GM23338 (cell line): Measurements from ENCODE around the gene TMEM185B. TPM values are rescaled to one million over a fixed set of nuclear protein-coding genes. Genes with fewer than 3 reads are reported as not detected.

Source experiments
- ATAC-seq: fragments of 200-7000 bp; cut with Tn5 transposase; 3 replicates; pipeline ENCODE4 v1.9.1; 2020
- DNase-seq: peaks from one replicate; pipeline ENCODE4 v3.0.0-alpha.2; 2015; ENCODE audit warnings: low spot score
- H2AFZ ChIP-seq: fragments of 200-600 bp; sonication (generic); 2 replicates; pipeline ENCODE4 v1.8.0; 2016; ENCODE audit warnings: antibody characterized with exemption, mild to moderate bottlenecking, moderate library complexity
- H3F3A ChIP-seq: fragments of 200-600 bp; sonication (generic); replicated peaks from 2 replicates; pipeline ENCODE4 v1.8.0; 2017; ENCODE audit warnings: antibody characterized with exemption, mixed run types, low read depth
- H3K27ac ChIP-seq: fragments of 200-600 bp; sonication (generic); 2 replicates; pipeline ENCODE4 v1.6.1; 2016; ENCODE audit warnings: low read depth
- H3K27me3 ChIP-seq: fragments of 200-600 bp; sonication (generic); 2 replicates; pipeline ENCODE4 v1.8.0; 2016; ENCODE audit warnings: mild to moderate bottlenecking, mixed run types, moderate library complexity; ENCODE audit not compliant: insufficient read depth
- H3K36me3 ChIP-seq: fragments of 200-600 bp; sonication (generic); 2 replicates; pipeline ENCODE4 v1.8.0; 2016; ENCODE audit warnings: mild to moderate bottlenecking; ENCODE audit not compliant: insufficient read depth
- H3K4me1 ChIP-seq: fragments of 200-600 bp; sonication (generic); 2 replicates; pipeline ENCODE4 v1.8.0; 2016; ENCODE audit warnings: mild to moderate bottlenecking, moderate library complexity; ENCODE audit not compliant: insufficient read depth
- H3K4me2 ChIP-seq: fragments of 200-600 bp; sonication (generic); 2 replicates; pipeline ENCODE4 v1.7.1; 2017; ENCODE audit warnings: mixed run types
- H3K4me3 ChIP-seq: fragments of 200-600 bp; sonication (generic); 2 replicates; pipeline ENCODE4 v1.6.1; 2016; ENCODE audit warnings: mixed run types
- H3K79me2 ChIP-seq: fragments of 200-600 bp; sonication (generic); replicated peaks from 2 replicates; pipeline ENCODE4 v1.8.0; 2017; ENCODE audit warnings: mild to moderate bottlenecking; ENCODE audit not compliant: insufficient read depth
- H3K9me2 ChIP-seq: fragments of 200-600 bp; sonication (generic); 2 replicates; pipeline ENCODE4 v1.8.0; 2017; ENCODE audit not compliant: insufficient read depth
- H4K20me1 ChIP-seq: fragments of 200-600 bp; sonication (generic); replicated peaks from 2 replicates; pipeline ENCODE4 v1.8.0; 2017; ENCODE audit warnings: mild to moderate bottlenecking; ENCODE audit not compliant: insufficient read depth
- H3K27ac Mint-ChIP-seq: 2 replicates; pipeline ENCODE4 v1.8.0; 2020; ENCODE audit warnings: inconsistent platforms, mild to moderate bottlenecking, moderate library complexity, mixed read lengths
- H3K27me3 Mint-ChIP-seq: 3 replicates; pipeline ENCODE4 v1.8.0; 2022; ENCODE audit warnings: low read depth, mild to moderate bottlenecking, moderate library complexity, mixed read lengths, inconsistent platforms; ENCODE audit not compliant: insufficient read depth, poor library complexity
- H3K36me3 Mint-ChIP-seq: 3 replicates; pipeline ENCODE4 v1.8.0; 2021; ENCODE audit warnings: low read depth, mild to moderate bottlenecking, inconsistent platforms, moderate library complexity, mixed read lengths
- H3K4me1 Mint-ChIP-seq: 3 replicates; pipeline ENCODE4 v1.8.0; 2020; ENCODE audit warnings: mild to moderate bottlenecking, inconsistent platforms, mixed read lengths
- H3K4me3 Mint-ChIP-seq: 3 replicates; pipeline ENCODE4 v1.8.0; 2021; ENCODE audit warnings: moderate library complexity, mild to moderate bottlenecking, inconsistent platforms, mixed read lengths
- H3K9me3 Mint-ChIP-seq: 3 replicates; pipeline ENCODE4 v1.8.0; 2020; ENCODE audit warnings: moderate library complexity, mild to moderate bottlenecking, inconsistent platforms, mixed read lengths
- CREB1 ChIP-seq: fragments of 250-450 bp; sonication (Bioruptor Pico); IDR thresholded peaks from 2 replicates; pipeline ENCODE4 v1.5.0; 2020; ENCODE audit warnings: low read depth, mild to moderate bottlenecking, moderate library complexity
- EZH2 ChIP-seq: fragments of 200-600 bp; sonication (generic); IDR thresholded peaks from one replicate; pipeline ENCODE4 v1.8.0; 2017; ENCODE audit warnings: antibody characterized with exemption, mild to moderate bottlenecking, low read depth; ENCODE audit not compliant: unreplicated experiment
- EZH2phosphoT487 ChIP-seq: fragments of 200-600 bp; sonication (generic); IDR thresholded peaks from one replicate; pipeline ENCODE4 v1.8.1; 2018; ENCODE audit warnings: antibody characterized with exemption; ENCODE audit not compliant: unreplicated experiment
- JUNB ChIP-seq: IDR thresholded peaks from one replicate; pipeline ENCODE4 v1.6.1; 2016; ENCODE audit warnings: antibody characterized with exemption; ENCODE audit not compliant: unreplicated experiment
- NANOG ChIP-seq: IDR thresholded peaks from 2 replicates; pipeline ENCODE4 v1.6.1; 2016; ENCODE audit warnings: antibody characterized with exemption, borderline replicate concordance
- POLR2AphosphoS5 ChIP-seq: IDR thresholded peaks from 2 replicates; pipeline ENCODE4 v1.6.1; 2016; ENCODE audit warnings: antibody characterized with exemption, low read depth
- STAT1 ChIP-seq: IDR thresholded peaks from one replicate; pipeline ENCODE4 v1.6.1; 2016; ENCODE audit warnings: antibody characterized with exemption; ENCODE audit not compliant: unreplicated experiment
- ZNF114 ChIP-seq: fragments of 250-450 bp; sonication (Bioruptor Pico); IDR thresholded peaks from 2 replicates; pipeline ENCODE4 v1.5.0; 2020; ENCODE audit warnings: mild to moderate bottlenecking, moderate library complexity
- ZNF331 ChIP-seq: fragments of 250-450 bp; sonication (Bioruptor Pico); IDR thresholded peaks from 2 replicates; pipeline ENCODE4 v1.5.0; 2020; ENCODE audit warnings: low read depth, mild to moderate bottlenecking, moderate library complexity
- polyA plus RNA-seq: library from polyadenylated mRNA; unstranded; fragments of >200 nt; fragmentation: Nextera tagmentation; extraction: Ambion mirVana; gene quantifications from 2 replicates; pipeline ENCODE4 v1.2.1, GENCODE V29; 2016
- total RNA-seq: library from RNA; depleted of rRNA; stranded (reverse); fragments of >200 nt; shearing (Covaris generic); gene quantifications from 2 replicates; pipeline ENCODE4 v1.2.3, GENCODE V29; 2014
- TF ChIP-seq, protein P1 (sequence below): fragments of 250-450 bp; sonication (Bioruptor Pico); IDR thresholded peaks from 2 replicates; pipeline ENCODE4 v1.5.0; 2020; ENCODE audit warnings: mild to moderate bottlenecking, moderate library complexity
- TF ChIP-seq, protein P2 (sequence below): IDR thresholded peaks from one replicate; pipeline ENCODE4 v1.6.1; 2018; ENCODE audit warnings: antibody characterized with exemption; ENCODE audit not compliant: unreplicated experiment
- TF ChIP-seq, protein P3 (sequence below): IDR thresholded peaks from 2 replicates; pipeline ENCODE4 v1.6.1; 2016; ENCODE audit warnings: antibody characterized with exemption
- TF ChIP-seq, protein P4 (sequence below), 2 experiments: fragments of 200-600 bp in 1 of 2; sonication (generic) in 1 of 2; conservative IDR thresholded peaks; 2 replicates each; pipeline versions ENCODE4 v1.5.1 to v1.6.1; 2016 to 2017; ENCODE audit warnings: antibody characterized with exemption in 2 of 2, low read depth in 2 of 2, mild to moderate bottlenecking in 2 of 2, moderate library complexity in 1 of 2

The TMEM185B gene
- total and polyA plus RNA-seq, 2 experiments from 2014 or later = 3.9 to 24.4 TPM

DNA sequence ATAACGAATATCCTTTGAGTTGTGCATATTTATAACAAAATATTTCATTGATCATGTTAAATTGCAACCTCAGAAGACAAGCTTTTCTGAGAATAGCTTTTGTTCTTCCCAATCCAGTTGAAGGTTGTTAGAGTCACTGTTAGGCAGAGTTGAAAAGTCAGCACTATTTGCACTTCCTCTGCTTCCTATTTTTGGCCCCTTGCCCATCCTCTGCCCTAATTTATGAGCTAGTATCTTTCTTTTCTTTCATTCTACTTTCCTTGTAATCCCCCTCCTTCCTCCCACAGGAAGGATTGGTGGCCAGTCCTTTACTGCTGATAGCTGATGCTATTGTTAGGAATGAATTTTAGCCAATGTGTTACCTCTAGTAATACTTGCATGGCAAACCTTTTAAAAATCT lies 34.3 kb upstream of the TMEM185B start:
- Mint-ChIP-seq H3K27ac (no peak overlapping the region), H3K36me3 (peaks cover 11% of the 10 kb centered on the region), H3K27me3 (peaks cover 20% of the 10 kb centered on the region), H3K4me1 (peaks cover 18% of the 10 kb centered on the region; the same call in 2 of the 3 replicates), H3K9me3 (peaks cover 7% of the 10 kb centered on the region; the same call in 2 of the 3 replicates), H3K4me3 (no peak overlapping the region)
- Histone ChIP-seq H3K4me3 (no peak overlapping the region), H2AFZ (no peak overlapping the region), H3K9me2 (peaks cover 6% of the 10 kb centered on the region; the same call in 1 of the 2 replicates), H3F3A (peaks cover 13% of the 10 kb centered on the region; the same call in 1 of the 2 replicates), H3K4me2 (no peak overlapping the region), H4K20me1 (peaks cover 4% of the 10 kb centered on the region), H3K79me2 (peaks cover 12% of the 10 kb centered on the region; the same call in 1 of the 2 replicates), H3K36me3 (no peaks in the 10 kb centered on the region), H3K4me1 (peaks cover 8% of the 10 kb centered on the region), H3K27me3 (peaks cover 23% of the 10 kb centered on the region), H3K27ac (no peak overlapping the region)
- TF ChIP-seq, protein P1, sequence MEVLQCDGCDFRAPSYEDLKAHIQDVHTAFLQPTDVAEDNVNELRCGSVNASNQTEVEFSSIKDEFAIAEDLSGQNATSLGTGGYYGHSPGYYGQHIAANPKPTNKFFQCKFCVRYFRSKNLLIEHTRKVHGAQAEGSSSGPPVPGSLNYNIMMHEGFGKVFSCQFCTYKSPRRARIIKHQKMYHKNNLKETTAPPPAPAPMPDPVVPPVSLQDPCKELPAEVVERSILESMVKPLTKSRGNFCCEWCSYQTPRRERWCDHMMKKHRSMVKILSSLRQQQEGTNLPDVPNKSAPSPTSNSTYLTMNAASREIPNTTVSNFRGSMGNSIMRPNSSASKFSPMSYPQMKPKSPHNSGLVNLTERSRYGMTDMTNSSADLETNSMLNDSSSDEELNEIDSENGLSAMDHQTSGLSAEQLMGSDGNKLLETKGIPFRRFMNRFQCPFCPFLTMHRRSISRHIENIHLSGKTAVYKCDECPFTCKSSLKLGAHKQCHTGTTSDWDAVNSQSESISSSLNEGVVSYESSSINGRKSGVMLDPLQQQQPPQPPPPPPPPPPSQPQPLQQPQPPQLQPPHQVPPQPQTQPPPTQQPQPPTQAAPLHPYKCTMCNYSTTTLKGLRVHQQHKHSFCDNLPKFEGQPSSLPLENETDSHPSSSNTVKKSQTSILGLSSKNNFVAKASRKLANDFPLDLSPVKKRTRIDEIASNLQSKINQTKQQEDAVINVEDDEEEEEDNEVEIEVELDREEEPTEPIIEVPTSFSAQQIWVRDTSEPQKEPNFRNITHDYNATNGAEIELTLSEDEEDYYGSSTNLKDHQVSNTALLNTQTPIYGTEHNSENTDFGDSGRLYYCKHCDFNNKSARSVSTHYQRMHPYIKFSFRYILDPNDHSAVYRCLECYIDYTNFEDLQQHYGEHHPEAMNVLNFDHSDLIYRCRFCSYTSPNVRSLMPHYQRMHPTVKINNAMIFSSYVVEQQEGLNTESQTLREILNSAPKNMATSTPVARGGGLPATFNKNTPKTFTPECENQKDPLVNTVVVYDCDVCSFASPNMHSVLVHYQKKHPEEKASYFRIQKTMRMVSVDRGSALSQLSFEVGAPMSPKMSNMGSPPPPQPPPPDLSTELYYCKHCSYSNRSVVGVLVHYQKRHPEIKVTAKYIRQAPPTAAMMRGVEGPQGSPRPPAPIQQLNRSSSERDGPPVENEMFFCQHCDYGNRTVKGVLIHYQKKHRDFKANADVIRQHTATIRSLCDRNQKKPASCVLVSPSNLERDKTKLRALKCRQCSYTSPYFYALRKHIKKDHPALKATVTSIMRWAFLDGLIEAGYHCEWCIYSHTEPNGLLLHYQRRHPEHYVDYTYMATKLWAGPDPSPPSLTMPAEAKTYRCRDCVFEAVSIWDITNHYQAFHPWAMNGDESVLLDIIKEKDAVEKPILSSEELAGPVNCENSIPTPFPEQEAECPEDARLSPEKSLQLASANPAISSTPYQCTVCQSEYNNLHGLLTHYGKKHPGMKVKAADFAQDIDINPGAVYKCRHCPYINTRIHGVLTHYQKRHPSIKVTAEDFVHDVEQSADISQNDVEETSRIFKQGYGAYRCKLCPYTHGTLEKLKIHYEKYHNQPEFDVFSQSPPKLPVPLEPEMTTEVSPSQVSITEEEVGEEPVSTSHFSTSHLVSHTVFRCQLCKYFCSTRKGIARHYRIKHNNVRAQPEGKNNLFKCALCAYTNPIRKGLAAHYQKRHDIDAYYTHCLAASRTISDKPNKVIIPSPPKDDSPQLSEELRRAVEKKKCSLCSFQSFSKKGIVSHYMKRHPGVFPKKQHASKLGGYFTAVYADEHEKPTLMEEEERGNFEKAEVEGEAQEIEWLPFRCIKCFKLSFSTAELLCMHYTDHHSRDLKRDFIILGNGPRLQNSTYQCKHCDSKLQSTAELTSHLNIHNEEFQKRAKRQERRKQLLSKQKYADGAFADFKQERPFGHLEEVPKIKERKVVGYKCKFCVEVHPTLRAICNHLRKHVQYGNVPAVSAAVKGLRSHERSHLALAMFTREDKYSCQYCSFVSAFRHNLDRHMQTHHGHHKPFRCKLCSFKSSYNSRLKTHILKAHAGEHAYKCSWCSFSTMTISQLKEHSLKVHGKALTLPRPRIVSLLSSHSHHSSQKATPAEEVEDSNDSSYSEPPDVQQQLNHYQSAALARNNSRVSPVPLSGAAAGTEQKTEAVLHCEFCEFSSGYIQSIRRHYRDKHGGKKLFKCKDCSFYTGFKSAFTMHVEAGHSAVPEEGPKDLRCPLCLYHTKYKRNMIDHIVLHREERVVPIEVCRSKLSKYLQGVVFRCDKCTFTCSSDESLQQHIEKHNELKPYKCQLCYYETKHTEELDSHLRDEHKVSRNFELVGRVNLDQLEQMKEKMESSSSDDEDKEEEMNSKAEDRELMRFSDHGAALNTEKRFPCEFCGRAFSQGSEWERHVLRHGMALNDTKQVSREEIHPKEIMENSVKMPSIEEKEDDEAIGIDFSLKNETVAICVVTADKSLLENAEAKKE (CRISPR knock-in tag) = no peak
- no peak for TF ChIP-seq POLR2AphosphoS5
- TF ChIP-seq, protein P2, sequence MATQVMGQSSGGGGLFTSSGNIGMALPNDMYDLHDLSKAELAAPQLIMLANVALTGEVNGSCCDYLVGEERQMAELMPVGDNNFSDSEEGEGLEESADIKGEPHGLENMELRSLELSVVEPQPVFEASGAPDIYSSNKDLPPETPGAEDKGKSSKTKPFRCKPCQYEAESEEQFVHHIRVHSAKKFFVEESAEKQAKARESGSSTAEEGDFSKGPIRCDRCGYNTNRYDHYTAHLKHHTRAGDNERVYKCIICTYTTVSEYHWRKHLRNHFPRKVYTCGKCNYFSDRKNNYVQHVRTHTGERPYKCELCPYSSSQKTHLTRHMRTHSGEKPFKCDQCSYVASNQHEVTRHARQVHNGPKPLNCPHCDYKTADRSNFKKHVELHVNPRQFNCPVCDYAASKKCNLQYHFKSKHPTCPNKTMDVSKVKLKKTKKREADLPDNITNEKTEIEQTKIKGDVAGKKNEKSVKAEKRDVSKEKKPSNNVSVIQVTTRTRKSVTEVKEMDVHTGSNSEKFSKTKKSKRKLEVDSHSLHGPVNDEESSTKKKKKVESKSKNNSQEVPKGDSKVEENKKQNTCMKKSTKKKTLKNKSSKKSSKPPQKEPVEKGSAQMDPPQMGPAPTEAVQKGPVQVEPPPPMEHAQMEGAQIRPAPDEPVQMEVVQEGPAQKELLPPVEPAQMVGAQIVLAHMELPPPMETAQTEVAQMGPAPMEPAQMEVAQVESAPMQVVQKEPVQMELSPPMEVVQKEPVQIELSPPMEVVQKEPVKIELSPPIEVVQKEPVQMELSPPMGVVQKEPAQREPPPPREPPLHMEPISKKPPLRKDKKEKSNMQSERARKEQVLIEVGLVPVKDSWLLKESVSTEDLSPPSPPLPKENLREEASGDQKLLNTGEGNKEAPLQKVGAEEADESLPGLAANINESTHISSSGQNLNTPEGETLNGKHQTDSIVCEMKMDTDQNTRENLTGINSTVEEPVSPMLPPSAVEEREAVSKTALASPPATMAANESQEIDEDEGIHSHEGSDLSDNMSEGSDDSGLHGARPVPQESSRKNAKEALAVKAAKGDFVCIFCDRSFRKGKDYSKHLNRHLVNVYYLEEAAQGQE = no peak
- TF ChIP-seq, protein P3, sequence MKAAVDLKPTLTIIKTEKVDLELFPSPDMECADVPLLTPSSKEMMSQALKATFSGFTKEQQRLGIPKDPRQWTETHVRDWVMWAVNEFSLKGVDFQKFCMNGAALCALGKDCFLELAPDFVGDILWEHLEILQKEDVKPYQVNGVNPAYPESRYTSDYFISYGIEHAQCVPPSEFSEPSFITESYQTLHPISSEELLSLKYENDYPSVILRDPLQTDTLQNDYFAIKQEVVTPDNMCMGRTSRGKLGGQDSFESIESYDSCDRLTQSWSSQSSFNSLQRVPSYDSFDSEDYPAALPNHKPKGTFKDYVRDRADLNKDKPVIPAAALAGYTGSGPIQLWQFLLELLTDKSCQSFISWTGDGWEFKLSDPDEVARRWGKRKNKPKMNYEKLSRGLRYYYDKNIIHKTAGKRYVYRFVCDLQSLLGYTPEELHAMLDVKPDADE = no peak
- no peak for TF ChIP-seq ZNF331 (CRISPR knock-in tag)
- no peak for TF ChIP-seq EZH2
- TF ChIP-seq, protein P4, sequence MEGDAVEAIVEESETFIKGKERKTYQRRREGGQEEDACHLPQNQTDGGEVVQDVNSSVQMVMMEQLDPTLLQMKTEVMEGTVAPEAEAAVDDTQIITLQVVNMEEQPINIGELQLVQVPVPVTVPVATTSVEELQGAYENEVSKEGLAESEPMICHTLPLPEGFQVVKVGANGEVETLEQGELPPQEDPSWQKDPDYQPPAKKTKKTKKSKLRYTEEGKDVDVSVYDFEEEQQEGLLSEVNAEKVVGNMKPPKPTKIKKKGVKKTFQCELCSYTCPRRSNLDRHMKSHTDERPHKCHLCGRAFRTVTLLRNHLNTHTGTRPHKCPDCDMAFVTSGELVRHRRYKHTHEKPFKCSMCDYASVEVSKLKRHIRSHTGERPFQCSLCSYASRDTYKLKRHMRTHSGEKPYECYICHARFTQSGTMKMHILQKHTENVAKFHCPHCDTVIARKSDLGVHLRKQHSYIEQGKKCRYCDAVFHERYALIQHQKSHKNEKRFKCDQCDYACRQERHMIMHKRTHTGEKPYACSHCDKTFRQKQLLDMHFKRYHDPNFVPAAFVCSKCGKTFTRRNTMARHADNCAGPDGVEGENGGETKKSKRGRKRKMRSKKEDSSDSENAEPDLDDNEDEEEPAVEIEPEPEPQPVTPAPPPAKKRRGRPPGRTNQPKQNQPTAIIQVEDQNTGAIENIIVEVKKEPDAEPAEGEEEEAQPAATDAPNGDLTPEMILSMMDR (conservative IDR thresholded peaks at IDR 0.05; ENCODE audit: low read depth in 2 of 2) = no peak
- TF ChIP-seq STAT1 = no peak
- TF ChIP-seq CREB1 (CRISPR knock-in tag) = no peak
- no peak for TF ChIP-seq EZH2phosphoT487
- no peak for TF ChIP-seq NANOG
- no peak for TF ChIP-seq JUNB
- no peak for TF ChIP-seq ZNF114 (CRISPR knock-in tag)
- no peak for ATAC-seq
- DNase-seq = no peak
